CD14-positive monocyte (primary cell): ENCODE measurements around the gene ERF. TPM values are rescaled to one million over a fixed set of nuclear protein-coding genes. Genes with fewer than 3 reads are reported as not detected.

Source experiments
- DNase-seq, 3 donors: peaks; one replicate each; pipeline ENCODE4 v3.0.0-alpha.2; 2011 to 2022
- H2AFZ ChIP-seq: 2 replicates; pipeline ENCODE4 v1.6.0; 2012; ENCODE audit warnings: mild to moderate bottlenecking, low read depth, low read length, inconsistent platforms; ENCODE audit not compliant: insufficient read depth, poor library complexity, severe bottlenecking
- H3K27ac ChIP-seq, 2 donors: 1 replicate in 1 of 2; 2 replicates in 1 of 2; pipeline ENCODE4 v1.5.1; 2012 to 2013; ENCODE audit warnings: low read length in 2 of 2, control low read depth in 1 of 2, inconsistent platforms in 1 of 2, low read depth in 1 of 2, mild to moderate bottlenecking in 1 of 2
- H3K27me3 ChIP-seq, 2 donors: one replicate each; pipeline versions ENCODE4 v1.6.0 to v1.6.1; 2011 to 2013; ENCODE audit warnings: low read length in 2 of 2; ENCODE audit not compliant: control insufficient read depth in 2 of 2, insufficient read depth in 2 of 2
- H3K36me3 ChIP-seq, 2 donors: replicated peaks in 1 of 2; 1 replicate in 1 of 2; 2 replicates in 1 of 2; pipeline versions ENCODE4 v1.5.1 to v1.6.1; 2012 to 2013; ENCODE audit warnings: low read length in 2 of 2, control low read depth in 1 of 2, inconsistent platforms in 1 of 2, mild to moderate bottlenecking in 1 of 2; ENCODE audit not compliant: insufficient read depth in 2 of 2, control insufficient read depth in 1 of 2
- H3K4me1 ChIP-seq, 2 donors: 1 replicate in 1 of 2; 2 replicates in 1 of 2; pipeline versions ENCODE4 v1.5.1 to v1.6.1; 2012 to 2013; ENCODE audit warnings: low read length in 2 of 2, control low read depth in 1 of 2, inconsistent platforms in 1 of 2, mild to moderate bottlenecking in 1 of 2, moderate library complexity in 1 of 2; ENCODE audit not compliant: insufficient read depth in 2 of 2, control insufficient read depth in 1 of 2
- H3K4me2 ChIP-seq: replicated peaks from 2 replicates; pipeline ENCODE3; 2012; ENCODE audit warnings: low read length, moderate library complexity, mild to moderate bottlenecking; ENCODE audit not compliant: poor library complexity, severe bottlenecking; ENCODE audit errors: extremely low read depth
- H3K4me3 ChIP-seq, 3 experiments: fragments of 200-600 bp in 1 of 3; sonication (generic) in 1 of 3; replicated peaks in 1 of 3; 1 replicate in 2 of 3; 2 replicates in 1 of 3; pipeline ENCODE4 v1.5.1; 2011 to 2013; ENCODE audit warnings: low read length in 3 of 3, mild to moderate bottlenecking in 3 of 3, control low read depth in 2 of 3, low read depth in 2 of 3, inconsistent platforms in 1 of 3, moderate library complexity in 1 of 3
- H3K79me2 ChIP-seq: 2 replicates; pipeline ENCODE4 v1.6.0; 2012; ENCODE audit warnings: mild to moderate bottlenecking, control low read depth, inconsistent platforms, low read length, moderate library complexity; ENCODE audit not compliant: insufficient read depth
- H3K9ac ChIP-seq: 2 replicates; pipeline ENCODE4 v1.6.0; 2017; ENCODE audit warnings: low read length, mild to moderate bottlenecking; ENCODE audit not compliant: insufficient read depth, poor library complexity, severe bottlenecking
- H3K9me3 ChIP-seq, 2 donors: replicated peaks in 1 of 2; 1 replicate in 1 of 2; 2 replicates in 1 of 2; pipeline versions ENCODE4 v1.5.1 to v1.6.1; 2012 to 2013; ENCODE audit warnings: low read length in 2 of 2, control low read depth in 1 of 2; ENCODE audit not compliant: control insufficient read depth in 1 of 2, insufficient read depth in 1 of 2
- H4K20me1 ChIP-seq: 2 replicates; pipeline ENCODE4 v1.6.0; 2012; ENCODE audit warnings: mild to moderate bottlenecking, low read length, control low read depth, moderate library complexity; ENCODE audit not compliant: insufficient read depth
- H3K27ac Mint-ChIP-seq, 7 donors: one replicate each; pipeline ENCODE4 v1.8.0; 2020; ENCODE audit warnings: mild to moderate bottlenecking in 7 of 7, mixed read lengths in 7 of 7, moderate library complexity in 6 of 7, inconsistent platforms in 2 of 7
- H3K27me3 Mint-ChIP-seq, 3 donors: one replicate each; pipeline ENCODE4 v1.8.0; 2021 to 2022; ENCODE audit warnings: low read depth in 3 of 3, mild to moderate bottlenecking in 3 of 3, mixed read lengths in 3 of 3, moderate library complexity in 3 of 3, inconsistent platforms in 1 of 3
- H3K36me3 Mint-ChIP-seq, 2 donors: one replicate each; pipeline ENCODE4 v1.8.0; 2020; ENCODE audit warnings: mixed read lengths in 2 of 2, inconsistent platforms in 1 of 2, mild to moderate bottlenecking in 1 of 2
- H3K4me1 Mint-ChIP-seq: one replicate; pipeline ENCODE4 v1.8.0; 2020; ENCODE audit warnings: mild to moderate bottlenecking, mixed read lengths
- H3K4me3 Mint-ChIP-seq, 2 donors: one replicate each; pipeline ENCODE4 v1.8.0; 2020; ENCODE audit warnings: mild to moderate bottlenecking in 2 of 2, mixed read lengths in 2 of 2, moderate library complexity in 1 of 2
- H3K9me3 Mint-ChIP-seq, 7 donors: one replicate each; pipeline ENCODE4 v1.8.0; 2020 to 2022; ENCODE audit warnings: mixed read lengths in 7 of 7, mild to moderate bottlenecking in 6 of 7, moderate library complexity in 6 of 7, inconsistent platforms in 2 of 7
- CTCF ChIP-seq: fragments of 200-600 bp; IDR thresholded peaks from one replicate; pipeline ENCODE4 v1.8.0; 2022; ENCODE audit warnings: antibody characterized with exemption, mild to moderate bottlenecking
- WGBS: methylation state at CpG from one replicate; pipeline ENCODE4 v1.1.5; 2013; ENCODE audit warnings: missing lambda C conversion rate; ENCODE audit not compliant: insufficient coverage; 5-methylcytosine and 5-hydroxymethylcytosine counted together
- intact Hi-C, 2 donors: fragments of 100-400 bp; cut with micrococcal nuclease; formaldehyde crosslinking; loops; one replicate each; pipeline versions ENCODE4 v1.15.0 to v1.15.1; 2023
- polyA plus RNA-seq, 3 donors: library from polyadenylated mRNA; depleted of rRNA in 1 of 3; unstranded in 2 of 3; stranded (reverse) in 1 of 3; fragments of 300-500 nt in 2 of 3; fragments of >200 nt in 1 of 3; fragmentation: Illumina TruSeq in 2 of 3; gene quantifications; 1 replicate in 2 of 3; 2 replicates in 1 of 3; pipeline ENCODE4 v1.2.3, GENCODE V29; 2012 to 2021

ERF gene
- polyA plus RNA-seq, 3 donors, result 2.3 to 42.6 (median 3.4) TPM

GRCh38 chr19:42295342-42295741 is 40.4 kb upstream of the ERF start:
- Histone ChIP-seq H3K27ac (no peak overlapping the region), H3K4me3 (no peak overlapping the region), H3K79me2 (no peaks in the 10 kb centered on the region), H3K36me3 (peaks cover 49 to 57% of the 10 kb centered on the region in 2 donors), H3K4me2 (no peak overlapping the region), H3K9me3 (no peaks in the 10 kb centered on the region), H2AFZ (no peak overlapping the region), H4K20me1 (peaks cover 57% of the 10 kb centered on the region), H3K9ac (no peak overlapping the region), H3K4me1 (no peaks in the 10 kb centered on the region), H3K27me3 (no peaks in the 10 kb centered on the region)
- Mint-ChIP-seq H3K9me3 (no peaks in the 10 kb centered on the region), H3K4me1 (peaks cover 2% of the 10 kb centered on the region), H3K27me3 (peaks cover 0 to 2% (median 0%) of the 10 kb centered on the region in 3 donors), H3K36me3 (peaks cover 37 to 54% of the 10 kb centered on the region in 2 donors), H3K4me3 (no peak overlapping the region), H3K27ac (peak overlapping the region in 1 of 7 donors; percentile 58)
- DNase-seq, result no peak
- WGBS, result 80% methylated on average over 1 of the region's 5 CpGs
- no peak for TF ChIP-seq CTCF
- intact Hi-C loops, result loop anchor here (5.0 to 10.0 kb wide), 3 partner anchors 163 to 191 kb away; partner anchors contain the start of gene POU2F2 (in 1 of the 2)

GRCh38 chr19:42294471-42295137 is 39.7 kb upstream of the ERF start:
- 91% methylated on average over 20 of the region's 24 CpGs for WGBS
- no peak overlapping the region for H2AFZ ChIP-seq
- no peaks in the 10 kb centered on the region for H3K9me3 ChIP-seq
- no peak for TF ChIP-seq CTCF
- peaks cover 56 to 64% of the 10 kb centered on the region in 2 donors for H3K36me3 ChIP-seq
- Mint-ChIP-seq H3K36me3 (peaks cover 43 to 57% of the 10 kb centered on the region in 2 donors), H3K4me1 (peaks cover 2% of the 10 kb centered on the region), H3K27me3 (peaks cover 0 to 2% (median 0%) of the 10 kb centered on the region in 3 donors), H3K9me3 (no peaks in the 10 kb centered on the region), H3K4me3 (no peak overlapping the region), H3K27ac (peak overlapping the region in 3 of 7 donors; percentile 25 to 66 (median 32))
- H3K9ac ChIP-seq, result no peak overlapping the region
- H3K4me2 ChIP-seq, result no peak overlapping the region
- no peaks in the 10 kb centered on the region for H3K79me2 ChIP-seq
- DNase-seq, result no peak
- H4K20me1 ChIP-seq, result peaks cover 64% of the 10 kb centered on the region
- intact Hi-C loops, result loop anchor here (5.0 to 10.0 kb wide), 3 partner anchors 162 to 190 kb away; partner anchors contain the start of gene POU2F2 (in 1 of the 2)
- H3K27ac ChIP-seq, result no peak overlapping the region
- no peaks in the 10 kb centered on the region for H3K27me3 ChIP-seq
- no peaks in the 10 kb centered on the region for H3K4me1 ChIP-seq
- no peak overlapping the region for H3K4me3 ChIP-seq
